GM12864 (cell line): ENCODE data around the gene MAP2.

ENCODE experiments used
- DNase-seq: peaks from one replicate; pipeline ENCODE4 v3.0.0-alpha.2; 2011; ENCODE audit warnings: low read depth
- H3K4me3 ChIP-seq: 2 replicates; pipeline ENCODE4 v1.5.1; 2011; ENCODE audit warnings: mild to moderate bottlenecking, low read depth, low read length, control low read depth
- TF ChIP-seq, protein P1 (sequence below): IDR thresholded peaks from 2 replicates; pipeline ENCODE4 v1.5.1; 2011; ENCODE audit warnings: low read depth, mild to moderate bottlenecking, moderate library complexity, low read length, control low read depth, inconsistent platforms; ENCODE audit errors: missing control alignments

The MAP2 gene

DNA sequence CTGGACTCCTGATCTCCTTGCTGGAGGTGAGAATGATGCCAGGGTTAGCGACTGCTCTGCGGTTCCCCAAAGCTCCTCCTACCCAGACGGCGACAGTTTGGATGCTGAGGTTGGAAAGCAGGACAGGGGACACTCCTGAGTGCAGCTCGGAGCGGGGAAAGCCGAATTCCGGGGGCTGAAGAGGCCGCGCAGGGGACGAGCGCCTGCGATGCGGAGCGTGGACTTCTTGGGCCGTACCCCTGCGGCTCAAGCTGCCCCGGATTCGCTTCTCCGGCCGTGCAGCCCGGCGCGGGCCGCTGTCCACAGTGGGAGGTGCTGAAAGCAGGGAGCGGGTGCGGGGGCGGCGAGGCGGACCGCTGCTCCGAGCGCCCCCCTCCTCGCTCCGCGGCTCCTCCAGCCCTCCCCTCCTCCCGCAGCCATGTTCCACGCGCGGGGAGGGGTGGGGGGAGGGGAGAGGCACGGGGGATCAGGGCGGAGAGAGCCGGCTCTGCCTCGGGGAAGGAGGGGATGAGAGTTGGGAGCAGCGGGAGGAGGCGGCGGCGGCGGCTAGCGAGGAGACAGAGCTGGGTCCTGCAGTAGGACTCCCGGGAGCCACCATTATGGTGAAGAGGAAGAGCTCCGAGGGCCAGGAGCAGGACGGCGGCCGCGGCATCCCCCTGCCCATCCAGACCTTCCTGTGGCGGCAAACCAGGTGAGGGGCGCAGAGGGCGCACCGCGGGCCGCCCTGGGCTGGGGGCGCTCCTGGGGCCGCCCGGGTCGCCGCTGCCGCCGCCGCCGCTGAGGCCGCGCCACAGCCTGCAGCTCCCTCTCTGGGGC is 347.8 kb downstream of the MAP2 start, which contains the start of gene UNC80:
UNC80 (plus strand) TSS at position 359 of the 816 bp plus-strand sequence; CDS start at position 600, 241 bp downstream.
- TF ChIP-seq, protein P1, sequence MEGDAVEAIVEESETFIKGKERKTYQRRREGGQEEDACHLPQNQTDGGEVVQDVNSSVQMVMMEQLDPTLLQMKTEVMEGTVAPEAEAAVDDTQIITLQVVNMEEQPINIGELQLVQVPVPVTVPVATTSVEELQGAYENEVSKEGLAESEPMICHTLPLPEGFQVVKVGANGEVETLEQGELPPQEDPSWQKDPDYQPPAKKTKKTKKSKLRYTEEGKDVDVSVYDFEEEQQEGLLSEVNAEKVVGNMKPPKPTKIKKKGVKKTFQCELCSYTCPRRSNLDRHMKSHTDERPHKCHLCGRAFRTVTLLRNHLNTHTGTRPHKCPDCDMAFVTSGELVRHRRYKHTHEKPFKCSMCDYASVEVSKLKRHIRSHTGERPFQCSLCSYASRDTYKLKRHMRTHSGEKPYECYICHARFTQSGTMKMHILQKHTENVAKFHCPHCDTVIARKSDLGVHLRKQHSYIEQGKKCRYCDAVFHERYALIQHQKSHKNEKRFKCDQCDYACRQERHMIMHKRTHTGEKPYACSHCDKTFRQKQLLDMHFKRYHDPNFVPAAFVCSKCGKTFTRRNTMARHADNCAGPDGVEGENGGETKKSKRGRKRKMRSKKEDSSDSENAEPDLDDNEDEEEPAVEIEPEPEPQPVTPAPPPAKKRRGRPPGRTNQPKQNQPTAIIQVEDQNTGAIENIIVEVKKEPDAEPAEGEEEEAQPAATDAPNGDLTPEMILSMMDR: no peak
- H3K4me3 ChIP-seq: no peak within 1 kb of the TSS
- no peak for DNase-seq

DNA sequence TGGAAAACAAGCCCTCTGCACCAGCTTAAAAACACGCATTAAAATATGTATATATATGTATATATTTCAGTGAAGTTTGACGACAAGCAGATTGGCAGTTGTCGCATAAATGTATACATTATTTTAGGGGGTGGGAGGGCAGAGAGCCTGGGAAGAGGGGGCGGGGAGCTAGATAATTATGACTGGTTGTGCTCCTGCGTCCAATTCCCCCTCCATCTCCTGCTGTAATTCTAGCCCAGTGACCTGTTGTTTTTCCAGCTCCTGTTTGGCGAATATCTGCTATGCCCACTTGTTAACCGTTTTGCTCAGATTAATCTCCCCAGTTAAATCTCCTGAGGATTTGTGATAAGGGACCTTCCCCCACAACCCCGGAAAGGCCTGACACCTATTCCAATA is 348.4 kb downstream of the MAP2 start:
- TF ChIP-seq, protein P1: no peak
- no peak overlapping the region for H3K4me3 ChIP-seq
- DNase-seq: no peak

DNA sequence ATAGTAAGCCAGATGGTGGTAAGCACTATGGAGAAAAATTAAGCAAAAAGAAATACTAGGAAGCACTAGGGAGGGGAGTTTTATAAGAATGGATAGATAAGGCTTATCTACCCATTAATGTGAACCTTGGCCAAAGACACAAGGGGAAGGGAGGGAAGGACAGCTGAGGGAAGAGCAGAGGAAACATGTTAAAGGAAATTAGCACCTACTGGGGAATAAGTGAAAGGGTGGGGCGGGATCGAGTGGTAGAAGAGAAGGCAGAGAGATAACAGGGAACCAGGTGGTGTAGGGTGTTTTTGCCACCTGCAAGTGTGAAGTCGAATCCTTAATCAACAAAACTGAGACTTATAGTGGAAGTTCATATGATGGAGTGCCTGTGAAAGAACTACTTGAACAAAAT is 349.5 kb downstream of the MAP2 start:
- no peak for DNase-seq
- TF ChIP-seq, protein P1: no peak

More for the DNA sequence above, 349.5 kb downstream of the MAP2 start:
- no peak overlapping the region for H3K4me3 ChIP-seq
